HepG2 (cell line): ENCODE data around the gene SMIM1. TPM values are rescaled to one million over a fixed set of nuclear protein-coding genes. Genes with fewer than 3 reads are reported as not detected.

Experiments
- CBFB ChIP-seq: sonication (generic); formaldehyde crosslinking; IDR thresholded peaks from 2 replicates; pipeline ENCODE4 v1.4.0; 2020; ENCODE audit warnings: missing genetic modification reagents
- CBX2 ChIP-seq, 2 experiments: fragments of 200-600 bp in 1 of 2; sonication (generic); formaldehyde crosslinking in 1 of 2; IDR thresholded peaks; 2 replicates each; pipeline versions ENCODE4 v1.7.0 to v1.8.1; 2018 to 2022; ENCODE audit warnings: low read depth in 2 of 2, low read length in 1 of 2, mild to moderate bottlenecking in 1 of 2, missing genetic modification reagents in 1 of 2
- FOXP1 ChIP-seq, 2 experiments: fragments of 450-650 bp in 1 of 2; IDR thresholded peaks; 2 replicates each; pipeline ENCODE4 v1.6.1; 2017 to 2018; ENCODE audit warnings: antibody characterized with exemption in 1 of 2
- KDM5A ChIP-seq: fragments of 200-600 bp; sonication (generic); IDR thresholded peaks from 2 replicates; pipeline ENCODE4 v1.7.0; 2018; ENCODE audit warnings: antibody characterized with exemption, mild to moderate bottlenecking, low read length, borderline replicate concordance
- NR2C2 ChIP-seq: sonication (generic); formaldehyde crosslinking; IDR thresholded peaks from 2 replicates; pipeline ENCODE4 v1.4.0; 2020; ENCODE audit warnings: missing genetic modification reagents, mild to moderate bottlenecking, moderate library complexity, borderline replicate concordance
- POGZ ChIP-seq: sonication (generic); formaldehyde crosslinking; IDR thresholded peaks from 2 replicates; pipeline ENCODE4 v1.4.0; 2020; ENCODE audit warnings: mild to moderate bottlenecking, missing genetic modification reagents
- SRSF4 ChIP-seq: fragments of 200-400 bp; formaldehyde crosslinking; IDR thresholded peaks from one replicate; pipeline ENCODE4 v1.6.1; 2018; ENCODE audit warnings: mild to moderate bottlenecking, low read depth, low read length, moderate library complexity; ENCODE audit not compliant: poor library complexity, severe bottlenecking
- ZNF207 ChIP-seq: fragments of 450-650 bp; IDR thresholded peaks from 2 replicates; pipeline ENCODE4 v1.6.1; 2016; ENCODE audit warnings: antibody characterized with exemption, borderline replicate concordance
- ZNF563 ChIP-seq: sonication (generic); formaldehyde crosslinking; IDR thresholded peaks from 2 replicates; pipeline ENCODE4 v1.8.0; 2022; ENCODE audit warnings: mild to moderate bottlenecking, moderate library complexity, missing genetic modification reagents
- ZNF678 ChIP-seq: sonication (generic); formaldehyde crosslinking; IDR thresholded peaks from 2 replicates; pipeline ENCODE4 v1.4.0; 2020; ENCODE audit warnings: mild to moderate bottlenecking, missing genetic modification reagents
- ZNF782 ChIP-seq: sonication (generic); formaldehyde crosslinking; IDR thresholded peaks from 2 replicates; pipeline ENCODE4 v1.4.0; 2020; ENCODE audit warnings: missing genetic modification reagents, mild to moderate bottlenecking, borderline replicate concordance
- polyA plus RNA-seq, 8 experiments: library from polyadenylated mRNA; depleted of rRNA in 3 of 8; stranded (reverse) in 7 of 8; unstranded in 1 of 8; fragments of >200 nt; fragmentation: Illumina TruSeq in 4 of 8; extraction: Trizol in 4 of 8; gene quantifications; 2 replicates each; pipeline versions ENCODE4 v1.2.1 to v1.2.3, GENCODE V29; 2011 to 2016; ENCODE audit warnings: low read depth in 4 of 8, missing spikeins in 1 of 8, mixed read lengths in 1 of 8; ENCODE audit not compliant: insufficient read depth in 1 of 8
- total RNA-seq, 5 experiments: library from RNA; depleted of rRNA; stranded (reverse); fragments of >200 nt; fragmentation: Illumina TruSeq; extraction: Trizol; gene quantifications; 2 replicates each; pipeline ENCODE4 v1.2.3, GENCODE V29; 2016; ENCODE audit warnings: low read depth in 1 of 5
- TF ChIP-seq, protein P1 (sequence below): sonication (generic); formaldehyde crosslinking; IDR thresholded peaks from 2 replicates; pipeline ENCODE4 v1.5.1; 2020; ENCODE audit warnings: mild to moderate bottlenecking, missing genetic modification reagents, moderate library complexity
- TF ChIP-seq, protein P2 (sequence below): sonication (generic); formaldehyde crosslinking; IDR thresholded peaks from 2 replicates; pipeline ENCODE4 v1.4.0; 2020; ENCODE audit warnings: missing genetic modification reagents
- TF ChIP-seq, protein P3 (sequence below): sonication (generic); formaldehyde crosslinking; IDR thresholded peaks from 2 replicates; pipeline ENCODE4 v1.4.0; 2020; ENCODE audit warnings: missing genetic modification reagents
- TF ChIP-seq, protein P4 (sequence below): sonication (generic); formaldehyde crosslinking; IDR thresholded peaks from 2 replicates; pipeline ENCODE4 v1.8.0; 2022; ENCODE audit warnings: low read depth, missing genetic modification reagents

The SMIM1 gene
- total and polyA plus RNA-seq, 2 of the 13 experiments (the other 11 are each of a cell fraction or from before 2014, with no cell fraction given): 12.4 to 56.3 TPM

DNA sequence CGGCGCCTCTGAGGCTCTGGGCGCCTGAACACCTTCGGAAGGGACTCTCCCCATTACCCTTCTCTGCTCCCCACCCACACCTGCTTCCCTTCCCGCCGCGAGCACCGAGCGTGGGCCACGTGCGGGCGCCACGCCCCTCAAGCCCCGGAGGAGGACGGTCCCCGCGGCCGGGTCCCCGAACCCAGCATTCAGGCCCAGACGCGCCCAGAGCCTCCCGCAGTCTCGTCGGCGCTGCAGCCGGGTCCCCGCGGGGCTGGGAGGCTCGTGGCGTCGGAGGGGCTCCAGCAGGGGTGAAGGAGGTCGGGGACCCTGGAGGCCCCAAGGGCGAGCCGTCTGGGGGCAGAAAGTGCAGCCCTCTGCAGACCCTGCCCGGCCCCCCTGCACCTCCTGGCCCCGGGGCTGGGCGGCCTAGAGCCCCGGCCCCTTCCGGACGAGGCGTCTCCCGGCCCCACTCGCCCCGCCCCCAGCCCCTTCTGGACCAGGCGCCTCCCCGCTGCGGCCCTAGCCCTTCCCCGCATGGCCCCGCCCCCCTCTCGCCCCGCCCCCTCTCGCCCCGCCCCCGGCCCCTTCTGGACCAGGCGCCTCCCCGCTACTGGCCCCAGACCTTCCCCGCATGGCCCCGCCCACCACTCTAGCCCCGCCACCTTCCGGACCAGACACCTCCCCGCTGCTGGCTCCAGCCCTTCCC lies 378 bp upstream of the SMIM1 start (continued):
- TF ChIP-seq ZNF207 (no peak), ZNF782 (CRISPR knock-in tag) (peak; percentile 23; the same call in 1 of the 2 replicates), FOXP1 (IDR thresholded peaks at IDR 0.05) (no peak), FOXP1 (CRISPR knock-in tag; IDR thresholded peaks at IDR 0.05) (no peak), SRSF4 (no peak), NR2C2 (CRISPR knock-in tag) (no peak), KDM5A (no peak), CBFB (CRISPR knock-in tag) (no peak), ZNF563 (peak; percentile 30; the same call in 1 of the 2 replicates), ZNF678 (CRISPR knock-in tag) (no peak), POGZ (CRISPR knock-in tag) (no peak), CBX2 (IDR thresholded peaks at IDR 0.05; ENCODE audit: low read depth, low read length) (no peak), CBX2 (CRISPR knock-in tag; IDR thresholded peaks at IDR 0.05; ENCODE audit: low read depth) (no peak)
- TF ChIP-seq, protein P1, sequence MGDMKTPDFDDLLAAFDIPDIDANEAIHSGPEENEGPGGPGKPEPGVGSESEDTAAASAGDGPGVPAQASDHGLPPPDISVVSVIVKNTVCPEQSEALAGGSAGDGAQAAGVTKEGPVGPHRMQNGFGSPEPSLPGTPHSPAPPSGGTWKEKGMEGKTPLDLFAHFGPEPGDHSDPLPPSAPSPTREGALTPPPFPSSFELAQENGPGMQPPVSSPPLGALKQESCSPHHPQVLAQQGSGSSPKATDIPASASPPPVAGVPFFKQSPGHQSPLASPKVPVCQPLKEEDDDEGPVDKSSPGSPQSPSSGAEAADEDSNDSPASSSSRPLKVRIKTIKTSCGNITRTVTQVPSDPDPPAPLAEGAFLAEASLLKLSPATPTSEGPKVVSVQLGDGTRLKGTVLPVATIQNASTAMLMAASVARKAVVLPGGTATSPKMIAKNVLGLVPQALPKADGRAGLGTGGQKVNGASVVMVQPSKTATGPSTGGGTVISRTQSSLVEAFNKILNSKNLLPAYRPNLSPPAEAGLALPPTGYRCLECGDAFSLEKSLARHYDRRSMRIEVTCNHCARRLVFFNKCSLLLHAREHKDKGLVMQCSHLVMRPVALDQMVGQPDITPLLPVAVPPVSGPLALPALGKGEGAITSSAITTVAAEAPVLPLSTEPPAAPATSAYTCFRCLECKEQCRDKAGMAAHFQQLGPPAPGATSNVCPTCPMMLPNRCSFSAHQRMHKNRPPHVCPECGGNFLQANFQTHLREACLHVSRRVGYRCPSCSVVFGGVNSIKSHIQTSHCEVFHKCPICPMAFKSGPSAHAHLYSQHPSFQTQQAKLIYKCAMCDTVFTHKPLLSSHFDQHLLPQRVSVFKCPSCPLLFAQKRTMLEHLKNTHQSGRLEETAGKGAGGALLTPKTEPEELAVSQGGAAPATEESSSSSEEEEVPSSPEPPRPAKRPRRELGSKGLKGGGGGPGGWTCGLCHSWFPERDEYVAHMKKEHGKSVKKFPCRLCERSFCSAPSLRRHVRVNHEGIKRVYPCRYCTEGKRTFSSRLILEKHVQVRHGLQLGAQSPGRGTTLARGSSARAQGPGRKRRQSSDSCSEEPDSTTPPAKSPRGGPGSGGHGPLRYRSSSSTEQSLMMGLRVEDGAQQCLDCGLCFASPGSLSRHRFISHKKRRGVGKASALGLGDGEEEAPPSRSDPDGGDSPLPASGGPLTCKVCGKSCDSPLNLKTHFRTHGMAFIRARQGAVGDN: peak; percentile 81
- TF ChIP-seq, protein P2, sequence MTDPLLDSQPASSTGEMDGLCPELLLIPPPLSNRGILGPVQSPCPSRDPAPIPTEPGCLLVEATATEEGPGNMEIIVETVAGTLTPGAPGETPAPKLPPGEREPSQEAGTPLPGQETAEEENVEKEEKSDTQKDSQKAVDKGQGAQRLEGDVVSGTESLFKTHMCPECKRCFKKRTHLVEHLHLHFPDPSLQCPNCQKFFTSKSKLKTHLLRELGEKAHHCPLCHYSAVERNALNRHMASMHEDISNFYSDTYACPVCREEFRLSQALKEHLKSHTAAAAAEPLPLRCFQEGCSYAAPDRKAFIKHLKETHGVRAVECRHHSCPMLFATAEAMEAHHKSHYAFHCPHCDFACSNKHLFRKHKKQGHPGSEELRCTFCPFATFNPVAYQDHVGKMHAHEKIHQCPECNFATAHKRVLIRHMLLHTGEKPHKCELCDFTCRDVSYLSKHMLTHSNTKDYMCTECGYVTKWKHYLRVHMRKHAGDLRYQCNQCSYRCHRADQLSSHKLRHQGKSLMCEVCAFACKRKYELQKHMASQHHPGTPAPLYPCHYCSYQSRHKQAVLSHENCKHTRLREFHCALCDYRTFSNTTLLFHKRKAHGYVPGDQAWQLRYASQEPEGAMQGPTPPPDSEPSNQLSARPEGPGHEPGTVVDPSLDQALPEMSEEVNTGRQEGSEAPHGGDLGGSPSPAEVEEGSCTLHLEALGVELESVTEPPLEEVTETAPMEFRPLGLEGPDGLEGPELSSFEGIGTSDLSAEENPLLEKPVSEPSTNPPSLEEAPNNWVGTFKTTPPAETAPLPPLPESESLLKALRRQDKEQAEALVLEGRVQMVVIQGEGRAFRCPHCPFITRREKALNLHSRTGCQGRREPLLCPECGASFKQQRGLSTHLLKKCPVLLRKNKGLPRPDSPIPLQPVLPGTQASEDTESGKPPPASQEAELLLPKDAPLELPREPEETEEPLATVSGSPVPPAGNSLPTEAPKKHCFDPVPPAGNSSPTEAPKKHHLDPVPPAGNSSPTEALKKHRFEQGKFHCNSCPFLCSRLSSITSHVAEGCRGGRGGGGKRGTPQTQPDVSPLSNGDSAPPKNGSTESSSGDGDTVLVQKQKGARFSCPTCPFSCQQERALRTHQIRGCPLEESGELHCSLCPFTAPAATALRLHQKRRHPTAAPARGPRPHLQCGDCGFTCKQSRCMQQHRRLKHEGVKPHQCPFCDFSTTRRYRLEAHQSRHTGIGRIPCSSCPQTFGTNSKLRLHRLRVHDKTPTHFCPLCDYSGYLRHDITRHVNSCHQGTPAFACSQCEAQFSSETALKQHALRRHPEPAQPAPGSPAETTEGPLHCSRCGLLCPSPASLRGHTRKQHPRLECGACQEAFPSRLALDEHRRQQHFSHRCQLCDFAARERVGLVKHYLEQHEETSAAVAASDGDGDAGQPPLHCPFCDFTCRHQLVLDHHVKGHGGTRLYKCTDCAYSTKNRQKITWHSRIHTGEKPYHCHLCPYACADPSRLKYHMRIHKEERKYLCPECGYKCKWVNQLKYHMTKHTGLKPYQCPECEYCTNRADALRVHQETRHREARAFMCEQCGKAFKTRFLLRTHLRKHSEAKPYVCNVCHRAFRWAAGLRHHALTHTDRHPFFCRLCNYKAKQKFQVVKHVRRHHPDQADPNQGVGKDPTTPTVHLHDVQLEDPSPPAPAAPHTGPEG (CRISPR knock-in tag): no peak
- TF ChIP-seq, protein P3, sequence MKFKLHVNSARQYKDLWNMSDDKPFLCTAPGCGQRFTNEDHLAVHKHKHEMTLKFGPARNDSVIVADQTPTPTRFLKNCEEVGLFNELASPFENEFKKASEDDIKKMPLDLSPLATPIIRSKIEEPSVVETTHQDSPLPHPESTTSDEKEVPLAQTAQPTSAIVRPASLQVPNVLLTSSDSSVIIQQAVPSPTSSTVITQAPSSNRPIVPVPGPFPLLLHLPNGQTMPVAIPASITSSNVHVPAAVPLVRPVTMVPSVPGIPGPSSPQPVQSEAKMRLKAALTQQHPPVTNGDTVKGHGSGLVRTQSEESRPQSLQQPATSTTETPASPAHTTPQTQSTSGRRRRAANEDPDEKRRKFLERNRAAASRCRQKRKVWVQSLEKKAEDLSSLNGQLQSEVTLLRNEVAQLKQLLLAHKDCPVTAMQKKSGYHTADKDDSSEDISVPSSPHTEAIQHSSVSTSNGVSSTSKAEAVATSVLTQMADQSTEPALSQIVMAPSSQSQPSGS (CRISPR knock-in tag): no peak; the same call in 1 of the 2 replicates
- TF ChIP-seq, protein P4, sequence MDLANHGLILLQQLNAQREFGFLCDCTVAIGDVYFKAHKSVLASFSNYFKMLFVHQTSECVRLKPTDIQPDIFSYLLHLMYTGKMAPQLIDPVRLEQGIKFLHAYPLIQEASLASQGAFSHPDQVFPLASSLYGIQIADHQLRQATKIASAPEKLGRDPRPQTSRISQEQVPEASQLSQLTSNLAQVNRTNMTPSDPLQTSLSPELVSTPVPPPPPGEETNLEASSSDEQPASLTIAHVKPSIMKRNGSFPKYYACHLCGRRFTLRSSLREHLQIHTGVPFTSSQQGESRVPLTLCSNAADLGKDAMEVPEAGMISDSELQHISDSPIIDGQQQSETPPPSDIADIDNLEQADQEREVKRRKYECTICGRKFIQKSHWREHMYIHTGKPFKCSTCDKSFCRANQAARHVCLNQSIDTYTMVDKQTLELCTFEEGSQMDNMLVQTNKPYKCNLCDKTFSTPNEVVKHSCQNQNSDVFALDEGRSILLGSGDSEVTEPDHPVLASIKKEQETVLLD (CRISPR knock-in tag): 0 out of 2 replicates have a peak, but pooled peaks have one; percentile 27
